Keratinocyte (primary cell): ENCODE measurements around the gene GH1. TPM values are rescaled to one million over a fixed set of nuclear protein-coding genes. Genes with fewer than 3 reads are reported as not detected.

ENCODE experiments used
- DNase-seq: peaks from one replicate; pipeline ENCODE4 v3.0.0-alpha.2; 2011; ENCODE audit warnings: low read depth, missing footprints, low spot score
- FAIRE-seq: peaks from 2 replicates; lab custom pipeline; 2011; peaks lifted over from hg19 to GRCh38; lab: Jason Lieb, UNC
- H2AFZ ChIP-seq: 2 replicates; pipeline ENCODE4 v1.6.0; 2012; ENCODE audit warnings: low read length, control low read depth, inconsistent platforms; ENCODE audit not compliant: control insufficient read depth
- H3K27ac ChIP-seq: 2 replicates; pipeline ENCODE4 v1.5.1; 2011; ENCODE audit warnings: low read length; ENCODE audit not compliant: control insufficient read depth, insufficient read depth
- H3K27me3 ChIP-seq: 3 replicates; pipeline ENCODE4 v1.6.0; 2011; ENCODE audit warnings: low read length; ENCODE audit not compliant: control insufficient read depth, insufficient read depth; ENCODE audit errors: extremely low read depth
- H3K36me3 ChIP-seq, 2 experiments: 2 replicates in 1 of 2; 3 replicates in 1 of 2; pipeline ENCODE4 v1.5.1; 2011; ENCODE audit warnings: low read length in 2 of 2, mild to moderate bottlenecking in 1 of 2; ENCODE audit not compliant: control insufficient read depth in 2 of 2, insufficient read depth in 2 of 2; ENCODE audit errors: extremely low read depth in 1 of 2
- H3K4me1 ChIP-seq: 3 replicates; pipeline ENCODE4 v1.5.1; 2011; ENCODE audit warnings: low read length; ENCODE audit not compliant: control insufficient read depth, insufficient read depth; ENCODE audit errors: extremely low read depth
- H3K4me2 ChIP-seq: 3 replicates; pipeline ENCODE4 v1.6.0; 2011; ENCODE audit warnings: low read depth, low read length; ENCODE audit not compliant: control insufficient read depth, insufficient read depth; ENCODE audit errors: extremely low read depth
- H3K4me3 ChIP-seq, 3 experiments: fragments of 200-600 bp in 1 of 3; sonication (generic) in 1 of 3; 2 replicates in 2 of 3; 3 replicates in 1 of 3; pipeline ENCODE4 v1.5.1; 2011 to 2016; ENCODE audit warnings: low read length in 3 of 3, mild to moderate bottlenecking in 3 of 3, control low read depth in 2 of 3, inconsistent platforms in 1 of 3, low read depth in 1 of 3, mixed read lengths in 1 of 3, mixed run types in 1 of 3, moderate library complexity in 1 of 3; ENCODE audit not compliant: control insufficient read depth in 2 of 3, insufficient read depth in 2 of 3; ENCODE audit errors: extremely low read depth in 1 of 3
- H3K79me2 ChIP-seq: 2 replicates; pipeline ENCODE4 v1.6.0; 2012; ENCODE audit warnings: low read length; ENCODE audit not compliant: control insufficient read depth, insufficient read depth
- H3K9ac ChIP-seq: 3 replicates; pipeline ENCODE4 v1.6.0; 2011; ENCODE audit warnings: low read length; ENCODE audit not compliant: control insufficient read depth, insufficient read depth; ENCODE audit errors: extremely low read depth
- H3K9me1 ChIP-seq: 3 replicates; pipeline ENCODE4 v1.6.0; 2011; ENCODE audit warnings: low read length; ENCODE audit not compliant: control insufficient read depth, insufficient read depth; ENCODE audit errors: extremely low read depth
- H3K9me3 ChIP-seq: 2 replicates; pipeline ENCODE4 v1.5.1; 2012; ENCODE audit warnings: low read depth, low read length; ENCODE audit not compliant: control insufficient read depth
- H4K20me1 ChIP-seq: 3 replicates; pipeline ENCODE4 v1.6.0; 2011; ENCODE audit warnings: low read length; ENCODE audit not compliant: control insufficient read depth, insufficient read depth; ENCODE audit errors: extremely low read depth
- EZH2 ChIP-seq: IDR thresholded peaks from one replicate; pipeline ENCODE4 v1.6.1; 2012; ENCODE audit warnings: inconsistent platforms, mild to moderate bottlenecking, low read length, moderate library complexity
- dilution Hi-C: fragments of 300-500 bp; cut with MboI; formaldehyde crosslinking; loops from one replicate; pipeline ENCODE4 v1.7.0; 2020; ENCODE audit warnings: low sequenced_read_pairs; ENCODE audit not compliant: extremely low pct_ligation_motif_present
- polyA plus RNA-seq, 5 experiments: library from polyadenylated mRNA; depleted of rRNA in 3 of 5; stranded (reverse) in 3 of 5; stranded (forward) in 1 of 5; unstranded in 1 of 5; fragments of >200 nt; gene quantifications; 1 replicate in 1 of 5; 2 replicates in 3 of 5; 3 replicates in 1 of 5; pipeline versions ENCODE4 v1.2.1 to v1.2.3, GENCODE V29; 2011 to 2012; ENCODE audit warnings: missing spikeins in 2 of 5, low read depth in 1 of 5, low replicate concordance in 1 of 5
- TF ChIP-seq, protein P1 (sequence below), 3 experiments: IDR thresholded peaks in 1 of 3; conservative IDR thresholded peaks in 1 of 3; optimal IDR thresholded peaks in 1 of 3; 2 replicates in 2 of 3; 3 replicates in 1 of 3; pipeline versions ENCODE3 to v1.5.1; 2011; ENCODE audit warnings: low read length in 3 of 3, mild to moderate bottlenecking in 3 of 3, moderate library complexity in 2 of 3, control low read depth in 1 of 3, inconsistent platforms in 1 of 3; ENCODE audit not compliant: insufficient read depth in 2 of 3; ENCODE audit errors: extremely low read depth in 1 of 3

The GH1 gene
- polyA plus RNA-seq, 1 donor (not counting 4 experiments of a cell fraction or from before 2014, with no cell fraction given), result not detected

DNA sequence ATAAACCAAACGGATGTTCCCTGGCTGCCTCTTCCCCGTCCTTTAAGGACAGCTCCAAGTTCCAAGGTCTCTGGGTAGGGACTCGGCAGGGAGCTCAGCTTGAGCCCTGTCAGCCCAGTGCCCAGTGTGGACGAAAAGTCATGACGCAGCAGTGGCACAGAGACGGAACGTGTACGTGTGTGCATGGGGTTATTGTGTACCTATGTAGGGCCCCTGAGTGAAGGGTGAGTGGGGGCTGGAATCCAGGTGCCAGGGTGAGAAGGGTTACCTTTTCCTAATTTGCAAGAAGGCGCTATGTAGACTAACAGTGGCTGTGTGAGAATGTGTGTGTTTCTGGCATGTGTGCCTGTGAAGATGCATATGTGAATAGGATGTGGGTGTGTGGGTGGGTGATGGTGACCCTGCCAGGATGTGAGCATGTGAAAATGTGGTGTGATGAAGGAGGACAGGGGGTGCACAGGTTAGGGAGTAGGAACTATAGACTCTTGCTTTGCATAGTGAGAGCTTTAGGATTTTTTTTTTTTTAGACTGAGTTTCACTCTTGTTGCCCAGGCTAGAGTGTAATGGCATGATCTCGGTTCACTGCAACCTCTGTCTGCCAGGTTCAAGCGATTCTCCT lies 48.1 kb upstream of the GH1 start:
- no peaks in the 10 kb centered on the region for H3K9me1 ChIP-seq
- H3K27me3 ChIP-seq, result no peaks in the 10 kb centered on the region
- H3K27ac ChIP-seq, result no peak overlapping the region
- FAIRE-seq, result no peak
- no peaks in the 10 kb centered on the region for H4K20me1 ChIP-seq
- H3K9me3 ChIP-seq, result no peaks in the 10 kb centered on the region
- no peak overlapping the region for H2AFZ ChIP-seq
- no peaks in the 10 kb centered on the region for H3K4me1 ChIP-seq
- H3K9ac ChIP-seq, result no peak overlapping the region
- H3K36me3 ChIP-seq, result no peaks in the 10 kb centered on the region
- no peak overlapping the region for H3K4me2 ChIP-seq
- DNase-seq, result no peak
- no peak for TF ChIP-seq EZH2
- TF ChIP-seq, protein P1, sequence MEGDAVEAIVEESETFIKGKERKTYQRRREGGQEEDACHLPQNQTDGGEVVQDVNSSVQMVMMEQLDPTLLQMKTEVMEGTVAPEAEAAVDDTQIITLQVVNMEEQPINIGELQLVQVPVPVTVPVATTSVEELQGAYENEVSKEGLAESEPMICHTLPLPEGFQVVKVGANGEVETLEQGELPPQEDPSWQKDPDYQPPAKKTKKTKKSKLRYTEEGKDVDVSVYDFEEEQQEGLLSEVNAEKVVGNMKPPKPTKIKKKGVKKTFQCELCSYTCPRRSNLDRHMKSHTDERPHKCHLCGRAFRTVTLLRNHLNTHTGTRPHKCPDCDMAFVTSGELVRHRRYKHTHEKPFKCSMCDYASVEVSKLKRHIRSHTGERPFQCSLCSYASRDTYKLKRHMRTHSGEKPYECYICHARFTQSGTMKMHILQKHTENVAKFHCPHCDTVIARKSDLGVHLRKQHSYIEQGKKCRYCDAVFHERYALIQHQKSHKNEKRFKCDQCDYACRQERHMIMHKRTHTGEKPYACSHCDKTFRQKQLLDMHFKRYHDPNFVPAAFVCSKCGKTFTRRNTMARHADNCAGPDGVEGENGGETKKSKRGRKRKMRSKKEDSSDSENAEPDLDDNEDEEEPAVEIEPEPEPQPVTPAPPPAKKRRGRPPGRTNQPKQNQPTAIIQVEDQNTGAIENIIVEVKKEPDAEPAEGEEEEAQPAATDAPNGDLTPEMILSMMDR (optimal IDR thresholded peaks at IDR 0.05 in 1 of 3, IDR thresholded peaks at IDR 0.05 in 1 of 3, conservative IDR thresholded peaks at IDR 0.05 in 1 of 3; ENCODE audit: extremely low read depth in 1 of 3, insufficient read depth in 2 of 3, low read length in 3 of 3), result no peak
- dilution Hi-C loops, result no loop called here
- no peaks in the 10 kb centered on the region for H3K79me2 ChIP-seq
- H3K4me3 ChIP-seq, result no peak overlapping the region

DNA sequence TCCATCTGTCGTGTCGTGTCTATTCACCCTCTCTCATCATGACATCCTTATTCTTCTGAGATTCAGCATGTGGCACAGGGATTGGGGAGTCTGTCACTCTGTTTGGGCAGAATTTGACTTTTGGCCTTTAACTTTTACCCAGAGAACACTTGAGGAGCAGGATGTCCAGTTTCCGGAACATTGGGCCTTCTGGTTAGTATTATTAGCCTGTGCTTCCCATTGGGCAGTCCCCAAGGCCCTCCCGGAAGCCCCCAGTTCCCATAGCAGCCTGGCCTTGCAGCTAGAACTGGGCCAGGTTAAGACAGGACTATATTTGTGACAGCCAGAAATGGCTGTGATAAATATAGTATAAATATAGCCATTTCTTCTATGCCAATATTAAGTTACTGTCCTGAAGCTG lies 44.5 kb upstream of the GH1 start:
- no peak overlapping the region for H3K4me3 ChIP-seq
- no peak overlapping the region for H3K27ac ChIP-seq
- H2AFZ ChIP-seq, result no peak overlapping the region
- no peak for TF ChIP-seq EZH2
- TF ChIP-seq, protein P1 (optimal IDR thresholded peaks at IDR 0.05 in 1 of 3, IDR thresholded peaks at IDR 0.05 in 1 of 3, conservative IDR thresholded peaks at IDR 0.05 in 1 of 3; ENCODE audit: extremely low read depth in 1 of 3, insufficient read depth in 2 of 3, low read length in 3 of 3), result no peak
- no peak for FAIRE-seq
- H3K4me1 ChIP-seq, result peaks cover 2% of the 10 kb centered on the region
- H3K79me2 ChIP-seq, result no peaks in the 10 kb centered on the region
- no peak overlapping the region for H3K9ac ChIP-seq
- no peaks in the 10 kb centered on the region for H3K36me3 ChIP-seq
- H3K9me1 ChIP-seq, result no peaks in the 10 kb centered on the region
- no peaks in the 10 kb centered on the region for H3K9me3 ChIP-seq
- H3K4me2 ChIP-seq, result no peak overlapping the region
- H4K20me1 ChIP-seq, result no peaks in the 10 kb centered on the region
- dilution Hi-C loops, result no loop called here
- H3K27me3 ChIP-seq, result peaks cover 10% of the 10 kb centered on the region
- no peak for DNase-seq
